Stimulated activated naive CD8-positive, alpha-beta T cell treated with anti-CD3 and anti-CD28 coated beads, Interleukin-15, Interleukin-2, amounts not matched to agents 100 ng/mL and 50 ng/mL, for 24 hours (primary cell): ENCODE measurements around the gene IGFL3.
"Not testable (repeated sequence)": the region's sequence is repeated elsewhere in the genome, so short reads cannot be mapped to it uniquely, and the experiment has no call there.

ENCODE experiments used
- H3K27ac Mint-ChIP-seq: one replicate; pipeline ENCODE4 v1.8.0; 2021; ENCODE audit warnings: mild to moderate bottlenecking, mixed read lengths
- H3K27me3 Mint-ChIP-seq: one replicate; pipeline ENCODE4 v1.8.0; 2021; ENCODE audit warnings: mixed read lengths
- H3K36me3 Mint-ChIP-seq: one replicate; pipeline ENCODE4 v1.8.0; 2021; ENCODE audit warnings: low read depth, mixed read lengths
- H3K4me1 Mint-ChIP-seq: one replicate; pipeline ENCODE4 v1.8.0; 2021; ENCODE audit warnings: low read depth, mixed read lengths
- H3K4me3 Mint-ChIP-seq: one replicate; pipeline ENCODE4 v1.8.0; 2021; ENCODE audit warnings: mild to moderate bottlenecking, mixed read lengths
- H3K9me3 Mint-ChIP-seq: one replicate; pipeline ENCODE4 v1.8.0; 2021; ENCODE audit warnings: mixed read lengths

Gene IGFL3

GRCh38 chr19:46102333-46102732 is 22.2 kb downstream of the IGFL3 start:
- not testable (repeated sequence) for H3K4me1 Mint-ChIP-seq, H3K4me3 Mint-ChIP-seq
- H3K27me3 Mint-ChIP-seq, result peaks cover 32% of the 10 kb centered on the region

GRCh38 chr19:46101293-46101692 is 23.2 kb downstream of the IGFL3 start:
- Mint-ChIP-seq H3K9me3 (peaks cover 17% of the 10 kb centered on the region), H3K27ac (no peak overlapping the region), H3K4me1 (no peaks in the 10 kb centered on the region), H3K27me3 (peaks cover 42% of the 10 kb centered on the region), H3K36me3 (peaks cover 6% of the 10 kb centered on the region), H3K4me3 (no peak overlapping the region)

More at GRCh38 chr19:46102333-46102732, 22.2 kb downstream of the IGFL3 start:
- H3K36me3 Mint-ChIP-seq, H3K27ac Mint-ChIP-seq: not testable (repeated sequence)
- peaks cover 13% of the 10 kb centered on the region for H3K9me3 Mint-ChIP-seq

GRCh38 chr19:46100344-46100743 is 24.1 kb downstream of the IGFL3 start:
- H3K4me1 Mint-ChIP-seq, result no peaks in the 10 kb centered on the region
- no peak overlapping the region for H3K27ac Mint-ChIP-seq
- peaks cover 6% of the 10 kb centered on the region for H3K36me3 Mint-ChIP-seq
- H3K9me3 Mint-ChIP-seq, result peaks cover 17% of the 10 kb centered on the region
- H3K4me3 Mint-ChIP-seq, result no peak overlapping the region
- H3K27me3 Mint-ChIP-seq, result peaks cover 51% of the 10 kb centered on the region

DNA sequence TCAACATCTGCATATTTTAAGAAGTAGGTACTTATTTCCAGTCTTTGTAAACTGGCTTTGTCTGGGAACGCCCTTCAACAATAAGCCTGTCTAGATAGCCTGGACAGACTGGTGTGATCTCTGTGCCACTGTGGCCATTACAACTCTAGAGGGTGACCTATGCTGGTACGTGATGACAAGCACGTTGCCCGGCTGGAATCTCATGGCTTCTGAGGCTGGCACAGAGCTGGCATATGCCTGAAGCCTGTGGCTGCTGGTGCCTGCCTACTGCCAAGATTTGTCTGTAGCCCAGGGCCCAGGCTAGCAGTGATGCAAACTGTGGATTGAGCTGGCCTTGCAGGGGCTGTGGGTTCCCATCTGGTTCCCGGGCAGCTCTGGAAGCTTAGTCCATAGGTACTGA is 34.0 kb downstream of the IGFL3 start:
- Mint-ChIP-seq H3K4me1 (no peaks in the 10 kb centered on the region), H3K36me3 (no peaks in the 10 kb centered on the region), H3K9me3 (peaks cover 29% of the 10 kb centered on the region), H3K27me3 (peaks cover 50% of the 10 kb centered on the region), H3K27ac (no peak overlapping the region), H3K4me3 (no peak overlapping the region)

- no peak overlapping the region for H3K27ac Mint-ChIP-seq
- H3K27me3 Mint-ChIP-seq, result peaks cover 50% of the 10 kb centered on the region
- H3K36me3 Mint-ChIP-seq, result no peaks in the 10 kb centered on the region
- H3K4me3 Mint-ChIP-seq, result no peak overlapping the region
- peaks cover 33% of the 10 kb centered on the region for H3K9me3 Mint-ChIP-seq
- no peaks in the 10 kb centered on the region for H3K4me1 Mint-ChIP-seq
These were observed 35.1 kb downstream of the IGFL3 start for GRCh38 chr19:46089432-46089831.

- Mint-ChIP-seq H3K4me1 (no peaks in the 10 kb centered on the region), H3K36me3 (no peaks in the 10 kb centered on the region), H3K27ac (no peak overlapping the region), H3K9me3 (peaks cover 33% of the 10 kb centered on the region), H3K27me3 (peaks cover 52% of the 10 kb centered on the region), H3K4me3 (no peak overlapping the region)
These were observed 36.4 kb downstream of the IGFL3 start for GRCh38 chr19:46088101-46088500.

DNA sequence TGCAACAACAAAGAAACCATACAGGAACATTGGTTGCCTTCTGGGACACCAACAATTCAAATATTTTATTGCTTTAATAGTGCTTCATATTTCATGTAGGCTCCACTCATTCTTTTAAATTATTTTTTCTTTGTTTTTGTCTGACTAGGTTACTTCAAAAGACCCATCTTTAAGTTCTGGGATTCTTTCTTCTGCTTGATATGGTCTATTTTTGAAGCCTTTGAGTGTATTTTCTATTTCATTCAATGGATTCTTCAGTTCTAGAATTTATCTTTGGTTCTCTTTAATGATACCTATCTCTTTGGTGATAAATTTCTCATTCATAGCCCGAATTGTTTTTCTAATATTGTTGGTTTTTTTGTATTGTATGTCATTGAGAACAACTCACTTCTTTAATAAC is 38.6 kb downstream of the IGFL3 start:
- H3K4me3 Mint-ChIP-seq, result no peak overlapping the region
- H3K27me3 Mint-ChIP-seq, result peaks cover 70% of the 10 kb centered on the region
- H3K36me3 Mint-ChIP-seq, result no peaks in the 10 kb centered on the region
- H3K27ac Mint-ChIP-seq, result no peak overlapping the region
- H3K9me3 Mint-ChIP-seq, result peaks cover 33% of the 10 kb centered on the region
- peaks cover 5% of the 10 kb centered on the region for H3K4me1 Mint-ChIP-seq

GRCh38 chr19:46082728-46083050 is 41.8 kb downstream of the IGFL3 start:
- H3K27ac Mint-ChIP-seq, result no peak overlapping the region
- peaks cover 19% of the 10 kb centered on the region for H3K9me3 Mint-ChIP-seq
- H3K27me3 Mint-ChIP-seq, result peaks cover 75% of the 10 kb centered on the region

GRCh38 chr19:46081928-46082727 is 42.4 kb downstream of the IGFL3 start:
- Mint-ChIP-seq H3K4me3 (no peak overlapping the region), H3K27me3 (peaks cover 81% of the 10 kb centered on the region), H3K9me3 (peaks cover 19% of the 10 kb centered on the region), H3K27ac (no peak overlapping the region), H3K36me3 (no peaks in the 10 kb centered on the region), H3K4me1 (peaks cover 8% of the 10 kb centered on the region)

More at GRCh38 chr19:46082728-46083050, 41.8 kb downstream of the IGFL3 start:
- H3K36me3 Mint-ChIP-seq, result no peaks in the 10 kb centered on the region
- H3K4me3 Mint-ChIP-seq, result no peak overlapping the region
- peaks cover 5% of the 10 kb centered on the region for H3K4me1 Mint-ChIP-seq

- Mint-ChIP-seq H3K4me3 (no peak overlapping the region), H3K4me1 (peaks cover 13% of the 10 kb centered on the region), H3K27me3 (peaks cover 94% of the 10 kb centered on the region), H3K27ac (no peak overlapping the region), H3K9me3 (peaks cover 9% of the 10 kb centered on the region), H3K36me3 (no peaks in the 10 kb centered on the region)
These were observed 43.9 kb downstream of the IGFL3 start for GRCh38 chr19:46080561-46080960.

DNA sequence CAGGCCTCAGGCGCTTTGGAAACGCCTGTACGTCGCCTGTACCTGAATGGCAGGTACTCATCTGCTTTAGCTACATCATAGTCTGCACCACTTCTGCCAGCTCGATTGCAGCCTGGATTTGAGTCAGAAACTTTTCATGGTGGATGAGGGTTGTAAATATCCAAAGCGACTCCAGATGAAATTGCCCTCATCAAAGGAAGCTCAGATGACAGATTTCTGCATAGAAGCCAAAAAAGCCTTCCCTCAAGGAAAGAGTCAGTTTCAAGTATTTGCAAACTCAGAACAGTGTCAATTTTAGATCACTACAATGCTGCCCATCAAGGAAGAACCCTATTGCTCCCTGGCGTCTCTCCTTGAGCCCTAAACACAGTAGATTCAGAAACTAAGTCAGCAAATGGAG is 44.9 kb downstream of the IGFL3 start:
- Mint-ChIP-seq H3K36me3 (no peaks in the 10 kb centered on the region), H3K9me3 (peaks cover 4% of the 10 kb centered on the region), H3K27me3 (peaks cover 92% of the 10 kb centered on the region), H3K4me3 (no peak overlapping the region), H3K27ac (no peak overlapping the region), H3K4me1 (peaks cover 13% of the 10 kb centered on the region)

DNA sequence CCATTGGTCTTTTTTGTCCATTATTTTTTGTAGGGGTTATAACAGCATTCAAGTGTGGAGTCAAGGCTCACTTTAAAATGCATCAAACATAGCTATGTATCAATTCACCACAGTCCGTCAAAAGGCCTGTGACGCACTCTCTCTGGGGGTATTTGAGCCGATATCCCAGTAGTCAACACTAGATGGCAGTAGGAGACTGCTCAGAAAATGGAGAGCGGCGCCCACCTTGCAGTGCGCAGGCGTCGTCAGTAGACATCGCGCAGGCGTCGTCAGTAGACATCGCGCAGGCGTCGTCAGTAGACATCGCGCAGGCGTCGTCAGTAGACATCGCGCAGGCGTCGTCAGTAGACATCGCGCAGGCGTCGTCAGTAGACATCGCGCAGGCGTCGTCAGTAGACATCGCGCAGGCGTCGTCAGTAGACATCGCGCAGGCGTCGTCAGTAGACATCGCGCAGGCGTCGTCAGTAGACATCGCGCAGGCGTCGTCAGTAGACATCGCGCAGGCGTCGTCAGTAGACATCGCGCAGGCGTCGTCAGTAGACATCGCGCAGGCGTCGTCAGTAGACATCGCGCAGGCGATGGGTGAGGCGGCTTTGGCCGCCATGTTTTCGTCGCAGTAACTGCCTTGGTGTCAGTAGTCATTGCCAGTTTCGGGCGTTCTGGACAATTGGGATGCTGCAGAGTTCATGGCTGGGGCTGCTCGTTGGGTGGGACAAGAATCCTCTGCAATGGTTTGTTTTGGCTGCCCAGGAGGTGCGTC is 45.7 kb downstream of the IGFL3 start:
- not testable (repeated sequence) for H3K27ac Mint-ChIP-seq, H3K4me3 Mint-ChIP-seq

DNA sequence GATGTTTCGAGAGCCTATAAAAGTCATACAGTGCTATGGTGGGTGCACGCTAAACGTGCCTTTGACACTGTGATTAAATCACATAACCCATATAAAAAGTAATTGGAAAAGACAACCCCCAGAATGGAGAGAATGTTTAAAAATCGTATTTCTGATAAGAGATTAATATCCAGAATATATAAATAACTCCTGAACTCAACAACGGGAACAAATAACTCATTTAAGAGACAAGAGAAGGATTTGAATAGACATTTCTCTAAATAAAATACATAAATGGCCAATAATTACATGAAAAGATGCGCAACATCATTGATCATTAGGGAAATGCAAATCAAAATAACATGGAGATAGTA is 46.7 kb downstream of the IGFL3 start:
- Mint-ChIP-seq H3K4me1 (peaks cover 13% of the 10 kb centered on the region), H3K27me3 (peaks cover 88% of the 10 kb centered on the region), H3K4me3 (no peak overlapping the region), H3K27ac (no peak overlapping the region), H3K36me3 (no peaks in the 10 kb centered on the region), H3K9me3 (peaks cover 4% of the 10 kb centered on the region)

More for the DNA sequence above, 45.7 kb downstream of the IGFL3 start:
- not testable (repeated sequence) for H3K9me3 Mint-ChIP-seq, H3K36me3 Mint-ChIP-seq
- Mint-ChIP-seq H3K27me3 (peaks cover 88% of the 10 kb centered on the region), H3K4me1 (peaks cover 13% of the 10 kb centered on the region)

DNA sequence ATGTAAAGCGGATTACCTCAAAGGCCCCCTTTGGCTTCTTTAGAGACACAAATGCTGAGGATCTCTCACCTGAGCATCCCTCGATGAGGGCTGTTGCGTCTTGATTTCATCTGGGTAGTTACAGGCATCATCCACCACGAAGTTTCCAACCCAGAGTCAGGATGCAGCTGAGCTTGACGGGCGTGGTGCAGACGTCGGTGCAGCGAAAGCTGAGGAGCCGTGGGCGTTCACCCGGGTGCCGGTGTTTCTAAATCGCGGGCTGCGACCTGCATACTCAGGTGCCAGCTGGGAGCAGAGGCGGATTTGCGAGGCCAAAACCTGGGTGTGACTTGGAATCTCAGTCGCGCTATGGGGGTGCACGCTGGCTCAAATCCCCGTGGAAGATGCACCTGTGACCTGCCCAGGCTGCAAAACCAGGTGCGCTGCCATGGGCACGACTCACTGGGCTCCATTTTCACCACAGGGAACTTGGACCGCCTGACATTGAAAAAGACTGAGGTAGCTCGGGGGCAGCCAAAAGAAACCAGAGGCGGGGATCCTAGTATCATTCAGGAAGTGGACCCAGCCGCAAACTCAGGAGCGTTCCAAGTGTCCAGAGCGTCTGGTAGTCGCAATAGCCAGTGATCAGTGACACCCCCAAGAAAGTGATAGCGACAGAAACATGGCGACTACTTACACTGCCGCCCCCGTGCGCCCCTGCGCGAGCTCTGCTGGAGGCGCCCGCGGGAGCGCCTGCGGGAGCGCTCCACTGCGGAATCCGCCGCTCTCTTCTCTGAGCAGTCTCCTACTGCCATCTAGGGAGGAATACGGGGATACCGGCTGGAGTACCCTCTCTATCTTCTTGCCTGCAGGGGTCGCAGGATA is 47.3 kb downstream of the IGFL3 start:
- Mint-ChIP-seq H3K27ac (no peak overlapping the region), H3K9me3 (peaks cover 4% of the 10 kb centered on the region), H3K36me3 (no peaks in the 10 kb centered on the region), H3K27me3 (peaks cover 88% of the 10 kb centered on the region), H3K4me3 (no peak overlapping the region), H3K4me1 (peaks cover 11% of the 10 kb centered on the region)
